NCI-H2196 treated with DMSO at 0.1 percent for 48 hours (cell line): ENCODE results near the gene PLOD3.
A peak's percentile ranks its signal among the peaks of the same experiment; 100 is the strongest.

ENCODE experiments used
- DNase-seq: peaks from one replicate; lab custom pipeline; 2025; ENCODE audit not compliant: unreplicated experiment; lab: John Stamatoyannopoulos, UW

PLOD3 gene

GRCh38 chr7:101186194-101186593 is 31.2 kb downstream of the PLOD3 start:
- no peak for DNase-seq

- no peak for DNase-seq
These were observed 32.0 kb downstream of the PLOD3 start for GRCh38 chr7:101185258-101185839.

GRCh38 chr7:101180130-101180755 is 37.1 kb downstream of the PLOD3 start, which contains the start of gene NAT16:
TSS of gene NAT16 (minus strand) at chr7:101180293. CDS start at chr7:101174807, 5,486 bp downstream.
- no peak for DNase-seq

- no peak for DNase-seq
These were observed 37.7 kb downstream of the PLOD3 start for GRCh38 chr7:101179713-101180112.

- peak; percentile 36 for DNase-seq
These were observed 38.3 kb downstream of the PLOD3 start for GRCh38 chr7:101179117-101179516.

- DNase-seq = no peak
These were observed 39.7 kb downstream of the PLOD3 start for GRCh38 chr7:101177644-101178043.

GRCh38 chr7:101175664-101176063 is 41.7 kb downstream of the PLOD3 start:
- DNase-seq = no peak

GRCh38 chr7:101174322-101174854 is 43.0 kb downstream of the PLOD3 start:
- no peak for DNase-seq

GRCh38 chr7:101173752-101174244 is 43.6 kb downstream of the PLOD3 start:
- peak; percentile 60 for DNase-seq

- peak; percentile 58 for DNase-seq
These were observed 44.3 kb downstream of the PLOD3 start for GRCh38 chr7:101172854-101173751.

GRCh38 chr7:101172005-101172853 is 45.2 kb downstream of the PLOD3 start:
- peak; percentile 72 for DNase-seq

GRCh38 chr7:101171442-101171837 is 45.9 kb downstream of the PLOD3 start:
- no peak for DNase-seq

- no peak for DNase-seq
These were observed 46.6 kb downstream of the PLOD3 start for GRCh38 chr7:101170617-101171441.

GRCh38 chr7:101169838-101170551 is 47.4 kb downstream of the PLOD3 start:
- DNase-seq = no peak

GRCh38 chr7:101169110-101169837 is 48.1 kb downstream of the PLOD3 start:
- no peak for DNase-seq

- DNase-seq = no peak
These were observed 48.9 kb downstream of the PLOD3 start for GRCh38 chr7:101168412-101169049.

- no peak for DNase-seq
These were observed 49.6 kb downstream of the PLOD3 start for GRCh38 chr7:101167645-101168411.
